Measurements from ENCODE around the gene MAB21L4.

GRCh38 chr2:240894006-240894405, 1.9 kb downstream of the MAB21L4 start:
- TF ChIP-seq, protein P1, sequence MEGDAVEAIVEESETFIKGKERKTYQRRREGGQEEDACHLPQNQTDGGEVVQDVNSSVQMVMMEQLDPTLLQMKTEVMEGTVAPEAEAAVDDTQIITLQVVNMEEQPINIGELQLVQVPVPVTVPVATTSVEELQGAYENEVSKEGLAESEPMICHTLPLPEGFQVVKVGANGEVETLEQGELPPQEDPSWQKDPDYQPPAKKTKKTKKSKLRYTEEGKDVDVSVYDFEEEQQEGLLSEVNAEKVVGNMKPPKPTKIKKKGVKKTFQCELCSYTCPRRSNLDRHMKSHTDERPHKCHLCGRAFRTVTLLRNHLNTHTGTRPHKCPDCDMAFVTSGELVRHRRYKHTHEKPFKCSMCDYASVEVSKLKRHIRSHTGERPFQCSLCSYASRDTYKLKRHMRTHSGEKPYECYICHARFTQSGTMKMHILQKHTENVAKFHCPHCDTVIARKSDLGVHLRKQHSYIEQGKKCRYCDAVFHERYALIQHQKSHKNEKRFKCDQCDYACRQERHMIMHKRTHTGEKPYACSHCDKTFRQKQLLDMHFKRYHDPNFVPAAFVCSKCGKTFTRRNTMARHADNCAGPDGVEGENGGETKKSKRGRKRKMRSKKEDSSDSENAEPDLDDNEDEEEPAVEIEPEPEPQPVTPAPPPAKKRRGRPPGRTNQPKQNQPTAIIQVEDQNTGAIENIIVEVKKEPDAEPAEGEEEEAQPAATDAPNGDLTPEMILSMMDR (IDR thresholded peaks at IDR 0.05 in 4 of 5, conservative IDR thresholded peaks at IDR 0.05 in 1 of 5) = no peak
- no peak for TF ChIP-seq POLR2A (IDR thresholded peaks at IDR 0.05)

Measured in gastrocnemius medialis (tissue), 4 donors.